Parathyroid adenoma (tissue), 2 donors: Measurements from ENCODE around the gene SCGB1C1.

Experiments
- H2AFZ ChIP-seq: fragments of 300-600 bp; sonication (generic); one replicate; pipeline ENCODE4 v1.7.0; 2017; ENCODE audit warnings: antibody characterized with exemption, mild to moderate bottlenecking
- H3K27ac ChIP-seq: fragments of 300-600 bp; sonication (generic); one replicate; pipeline ENCODE4 v1.7.0; 2017
- H3K27me3 ChIP-seq: fragments of 300-600 bp; sonication (generic); one replicate; pipeline ENCODE4 v1.7.0; 2017; ENCODE audit warnings: low read length; ENCODE audit not compliant: control insufficient read depth, insufficient read depth
- H3K36me3 ChIP-seq: fragments of 300-600 bp; sonication (generic); one replicate; pipeline ENCODE4 v1.7.0; 2017; ENCODE audit warnings: low read length; ENCODE audit not compliant: control insufficient read depth, insufficient read depth
- H3K4me1 ChIP-seq: fragments of 300-600 bp; sonication (generic); one replicate; pipeline ENCODE4 v1.7.0; 2017; ENCODE audit warnings: control low read depth
- H3K4me2 ChIP-seq: fragments of 300-600 bp; sonication (generic); one replicate; pipeline ENCODE4 v1.7.0; 2017; ENCODE audit warnings: low read length
- H3K4me3 ChIP-seq: fragments of 300-600 bp; sonication (generic); one replicate; pipeline ENCODE4 v1.7.0; 2017; ENCODE audit warnings: low read depth, low read length
- H3K79me2 ChIP-seq: fragments of 300-600 bp; sonication (generic); one replicate; pipeline ENCODE4 v1.7.0; 2017; ENCODE audit warnings: control low read depth
- H3K9ac ChIP-seq: fragments of 300-600 bp; sonication (generic); one replicate; pipeline ENCODE4 v1.7.0; 2017; ENCODE audit warnings: mild to moderate bottlenecking
- H3K9me3 ChIP-seq: fragments of 300-600 bp; sonication (generic); one replicate; pipeline ENCODE4 v1.7.0; 2017; ENCODE audit warnings: low read length; ENCODE audit not compliant: control insufficient read depth
- TF ChIP-seq, protein P1 (sequence below): fragments of 300-600 bp; sonication (generic); IDR thresholded peaks from one replicate; pipeline ENCODE4 v1.7.0; 2017; ENCODE audit warnings: antibody characterized with exemption, mild to moderate bottlenecking
- donor health status: primary hyperparathyroidism.

The SCGB1C1 gene

DNA sequence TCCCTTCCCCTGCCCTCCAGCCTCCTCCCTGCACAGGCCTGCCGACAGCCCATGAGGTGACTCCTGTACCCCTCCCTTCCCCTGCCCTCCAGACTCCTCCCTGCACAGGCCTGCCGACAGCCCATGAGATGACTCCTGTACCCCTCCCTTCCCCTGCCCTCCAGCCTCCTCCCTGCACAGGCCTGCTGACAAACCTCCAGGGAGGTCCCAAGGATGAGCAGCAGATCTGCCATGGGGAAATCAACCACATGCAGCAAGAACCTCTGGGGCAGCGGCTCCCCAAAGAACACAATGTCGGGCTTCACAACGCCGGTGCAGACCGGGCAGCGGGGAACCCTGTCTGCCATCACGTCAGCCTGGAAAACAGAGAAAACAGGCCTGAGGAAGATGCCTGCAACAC is 31.0 kb downstream of the SCGB1C1 start:
- H2AFZ ChIP-seq, result no peak overlapping the region

DNA sequence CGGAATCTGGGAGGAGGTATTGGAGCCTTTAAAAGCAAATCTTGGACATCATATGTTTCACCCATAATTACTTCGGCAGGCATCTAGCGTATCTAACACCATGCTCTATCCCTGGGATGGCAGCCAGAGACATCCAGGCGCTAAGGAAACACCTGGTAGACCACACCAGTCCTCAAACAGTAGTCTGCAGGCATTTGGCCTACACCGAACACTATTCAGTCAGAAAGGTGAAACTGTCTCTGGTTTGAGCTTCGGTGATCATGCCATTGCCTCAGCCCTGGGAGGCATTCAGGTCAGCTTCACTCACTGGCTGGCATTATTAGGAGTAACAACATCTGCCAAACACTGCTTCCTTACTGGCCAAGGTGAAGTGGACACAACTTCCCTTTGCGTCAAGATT is 31.5 kb downstream of the SCGB1C1 start:
- no peak overlapping the region for H3K27ac ChIP-seq

More for the DNA sequence above, 31.0 kb downstream of the SCGB1C1 start:
- Histone ChIP-seq H3K4me1 (no peaks in the 10 kb centered on the region), H3K27me3 (no peaks in the 10 kb centered on the region), H3K36me3 (no peaks in the 10 kb centered on the region), H3K79me2 (no peaks in the 10 kb centered on the region), H3K4me3 (no peak overlapping the region), H3K4me2 (no peak overlapping the region), H3K9me3 (no peaks in the 10 kb centered on the region), H3K9ac (no peak overlapping the region), H3K27ac (no peak overlapping the region)
- TF ChIP-seq, protein P1, sequence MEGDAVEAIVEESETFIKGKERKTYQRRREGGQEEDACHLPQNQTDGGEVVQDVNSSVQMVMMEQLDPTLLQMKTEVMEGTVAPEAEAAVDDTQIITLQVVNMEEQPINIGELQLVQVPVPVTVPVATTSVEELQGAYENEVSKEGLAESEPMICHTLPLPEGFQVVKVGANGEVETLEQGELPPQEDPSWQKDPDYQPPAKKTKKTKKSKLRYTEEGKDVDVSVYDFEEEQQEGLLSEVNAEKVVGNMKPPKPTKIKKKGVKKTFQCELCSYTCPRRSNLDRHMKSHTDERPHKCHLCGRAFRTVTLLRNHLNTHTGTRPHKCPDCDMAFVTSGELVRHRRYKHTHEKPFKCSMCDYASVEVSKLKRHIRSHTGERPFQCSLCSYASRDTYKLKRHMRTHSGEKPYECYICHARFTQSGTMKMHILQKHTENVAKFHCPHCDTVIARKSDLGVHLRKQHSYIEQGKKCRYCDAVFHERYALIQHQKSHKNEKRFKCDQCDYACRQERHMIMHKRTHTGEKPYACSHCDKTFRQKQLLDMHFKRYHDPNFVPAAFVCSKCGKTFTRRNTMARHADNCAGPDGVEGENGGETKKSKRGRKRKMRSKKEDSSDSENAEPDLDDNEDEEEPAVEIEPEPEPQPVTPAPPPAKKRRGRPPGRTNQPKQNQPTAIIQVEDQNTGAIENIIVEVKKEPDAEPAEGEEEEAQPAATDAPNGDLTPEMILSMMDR, result no peak

DNA sequence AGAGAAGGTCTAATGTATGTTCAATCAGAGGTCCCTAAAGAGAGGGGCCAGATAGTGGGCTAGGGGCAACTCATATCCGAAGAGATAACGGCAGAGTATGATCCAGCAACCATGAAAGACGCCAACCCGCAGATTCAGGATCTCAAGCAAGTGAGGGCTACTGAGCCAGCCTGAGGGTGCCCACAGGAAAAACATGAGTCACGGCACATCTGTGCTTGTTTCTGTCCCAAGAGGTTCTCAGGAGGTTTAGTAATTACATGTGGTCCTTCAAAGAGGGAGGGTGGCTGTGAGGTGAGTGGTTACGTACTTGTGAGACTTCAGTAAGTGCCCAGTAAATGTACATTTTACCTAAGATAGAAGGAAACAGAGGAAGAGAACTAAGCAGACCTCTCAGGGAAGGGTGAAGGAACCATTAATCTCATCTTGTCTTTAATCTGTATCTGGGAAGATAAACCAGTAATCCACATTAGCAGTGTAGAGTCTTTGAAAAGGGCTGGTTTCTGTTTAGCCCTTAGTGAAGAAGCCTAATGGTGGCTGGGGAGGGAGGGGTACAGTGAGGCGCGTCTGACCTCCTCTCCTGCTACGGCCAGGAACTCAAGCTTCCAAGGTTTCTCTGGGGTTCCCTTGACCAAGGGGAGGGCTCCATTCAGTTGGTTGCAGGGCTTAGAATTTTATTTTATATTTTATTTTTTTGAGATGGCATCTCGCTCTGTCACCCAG is 33.0 kb downstream of the SCGB1C1 start:
- Histone ChIP-seq H3K4me1 (no peaks in the 10 kb centered on the region), H3K4me3 (no peak overlapping the region), H3K36me3 (no peaks in the 10 kb centered on the region), H3K27me3 (no peaks in the 10 kb centered on the region), H3K27ac (no peak overlapping the region), H3K4me2 (no peak overlapping the region), H3K9me3 (no peaks in the 10 kb centered on the region), H2AFZ (no peak overlapping the region), H3K79me2 (no peaks in the 10 kb centered on the region), H3K9ac (no peak overlapping the region)
- TF ChIP-seq, protein P1, result no peak

More for the DNA sequence above, 31.5 kb downstream of the SCGB1C1 start:
- H3K9ac ChIP-seq, result no peak overlapping the region
- no peaks in the 10 kb centered on the region for H3K79me2 ChIP-seq
- no peak overlapping the region for H3K4me3 ChIP-seq
- no peak overlapping the region for H3K4me2 ChIP-seq
- TF ChIP-seq, protein P1, result no peak
- no peaks in the 10 kb centered on the region for H3K4me1 ChIP-seq
- no peaks in the 10 kb centered on the region for H3K27me3 ChIP-seq
- no peaks in the 10 kb centered on the region for H3K36me3 ChIP-seq
- no peaks in the 10 kb centered on the region for H3K9me3 ChIP-seq
- H2AFZ ChIP-seq, result no peak overlapping the region

DNA sequence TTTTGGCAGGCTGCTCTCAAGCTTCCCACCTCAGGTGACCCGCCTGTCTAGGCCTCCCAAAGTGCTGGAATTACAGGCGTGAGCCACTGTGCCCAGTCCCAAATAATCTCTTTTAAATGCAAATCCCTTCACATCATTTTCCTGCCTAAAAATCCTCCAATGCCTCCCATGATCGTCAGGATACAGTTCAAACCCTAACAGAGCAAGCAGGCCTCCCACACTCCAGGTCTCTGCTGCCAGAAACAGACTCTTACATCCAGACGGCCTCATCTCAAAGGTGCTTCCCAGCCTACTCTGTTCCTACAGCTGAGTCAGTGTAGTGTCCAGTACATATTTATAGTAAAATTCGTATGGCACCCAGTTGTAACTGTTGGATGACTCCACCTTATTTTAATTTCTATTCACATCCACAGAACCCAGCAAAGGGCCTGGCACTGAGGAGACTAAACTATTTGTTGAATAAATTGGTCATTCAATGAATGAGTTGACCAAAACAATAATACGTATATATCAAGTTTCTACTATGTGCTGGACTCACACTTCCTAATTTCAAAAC is 35.0 kb downstream of the SCGB1C1 start:
- no peaks in the 10 kb centered on the region for H3K79me2 ChIP-seq
- H3K27me3 ChIP-seq, result no peaks in the 10 kb centered on the region
- H3K27ac ChIP-seq, result no peak overlapping the region
- no peak overlapping the region for H3K9ac ChIP-seq
- no peaks in the 10 kb centered on the region for H3K4me1 ChIP-seq
- H3K9me3 ChIP-seq, result no peaks in the 10 kb centered on the region
- H2AFZ ChIP-seq, result no peak overlapping the region
- no peak overlapping the region for H3K4me2 ChIP-seq
- TF ChIP-seq, protein P1, result no peak
- no peak overlapping the region for H3K4me3 ChIP-seq
- no peaks in the 10 kb centered on the region for H3K36me3 ChIP-seq

DNA sequence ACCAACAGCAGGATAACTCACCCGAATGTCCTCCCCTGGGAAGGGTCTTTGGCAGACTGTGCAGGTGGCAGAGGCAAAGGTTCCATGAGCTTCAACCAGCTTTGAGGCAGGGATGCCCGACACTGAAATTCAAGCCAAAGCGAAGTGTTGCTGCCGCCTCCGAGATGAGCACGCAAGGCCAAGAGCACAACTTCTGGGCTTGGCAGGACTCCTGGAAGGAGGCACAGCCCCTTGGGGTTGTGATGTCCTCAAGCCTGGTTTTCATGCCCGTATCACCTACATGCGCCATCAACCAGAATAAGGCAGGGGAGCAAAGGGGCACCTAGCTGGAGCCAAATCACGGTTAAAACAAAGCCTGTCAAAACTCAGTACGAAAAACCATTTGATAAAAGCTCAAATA is 37.6 kb downstream of the SCGB1C1 start:
- Histone ChIP-seq H3K27ac (no peak overlapping the region), H3K9ac (no peak overlapping the region), H3K36me3 (no peaks in the 10 kb centered on the region), H2AFZ (no peak overlapping the region), H3K4me1 (no peaks in the 10 kb centered on the region), H3K9me3 (no peaks in the 10 kb centered on the region), H3K4me3 (no peak overlapping the region), H3K27me3 (no peaks in the 10 kb centered on the region), H3K79me2 (no peaks in the 10 kb centered on the region), H3K4me2 (no peak overlapping the region)
- TF ChIP-seq, protein P1, result no peak
